NCI-H460 (cell line): ENCODE measurements around the gene CCDC63. TPM values are rescaled to one million over a fixed set of nuclear protein-coding genes. Genes with fewer than 3 reads are reported as not detected.
"Not testable (repeated sequence)": the region's sequence is repeated elsewhere in the genome, so short reads cannot be mapped to it uniquely, and the experiment has no call there.

Experiments
- DNase-seq: peaks from one replicate; pipeline ENCODE4 v3.0.0-alpha.2; 2016; ENCODE audit warnings: low read depth; ENCODE audit errors: extremely low read depth
- total RNA-seq: library from RNA; depleted of rRNA; stranded (reverse); fragments of >200 nt; shearing (Covaris generic); gene quantifications from 2 replicates; pipeline ENCODE4 v1.2.3, GENCODE V29; 2014

Gene CCDC63
- total RNA-seq, 1 experiment from 2014 or later, result not detected

DNA sequence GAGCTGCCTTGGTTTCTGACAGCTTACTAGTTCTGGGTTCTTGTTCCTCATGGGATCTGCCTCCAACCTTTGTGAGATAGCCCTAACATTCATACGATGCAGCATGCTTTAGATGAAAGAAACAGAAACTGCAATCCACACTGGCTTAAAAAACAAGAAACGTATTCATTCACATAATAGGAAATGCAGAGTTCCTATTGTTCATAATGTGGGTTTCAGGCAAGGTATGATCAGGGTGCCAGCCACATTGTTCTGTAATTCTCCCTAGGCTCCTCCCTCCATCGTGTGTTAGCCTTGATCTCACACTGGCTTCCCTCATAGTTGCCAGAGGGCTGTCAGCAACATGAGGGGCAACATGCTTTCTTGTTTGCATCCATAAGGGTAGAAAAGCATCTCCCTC is 2.7 kb upstream of the CCDC63 start:
- no peak for DNase-seq

DNA sequence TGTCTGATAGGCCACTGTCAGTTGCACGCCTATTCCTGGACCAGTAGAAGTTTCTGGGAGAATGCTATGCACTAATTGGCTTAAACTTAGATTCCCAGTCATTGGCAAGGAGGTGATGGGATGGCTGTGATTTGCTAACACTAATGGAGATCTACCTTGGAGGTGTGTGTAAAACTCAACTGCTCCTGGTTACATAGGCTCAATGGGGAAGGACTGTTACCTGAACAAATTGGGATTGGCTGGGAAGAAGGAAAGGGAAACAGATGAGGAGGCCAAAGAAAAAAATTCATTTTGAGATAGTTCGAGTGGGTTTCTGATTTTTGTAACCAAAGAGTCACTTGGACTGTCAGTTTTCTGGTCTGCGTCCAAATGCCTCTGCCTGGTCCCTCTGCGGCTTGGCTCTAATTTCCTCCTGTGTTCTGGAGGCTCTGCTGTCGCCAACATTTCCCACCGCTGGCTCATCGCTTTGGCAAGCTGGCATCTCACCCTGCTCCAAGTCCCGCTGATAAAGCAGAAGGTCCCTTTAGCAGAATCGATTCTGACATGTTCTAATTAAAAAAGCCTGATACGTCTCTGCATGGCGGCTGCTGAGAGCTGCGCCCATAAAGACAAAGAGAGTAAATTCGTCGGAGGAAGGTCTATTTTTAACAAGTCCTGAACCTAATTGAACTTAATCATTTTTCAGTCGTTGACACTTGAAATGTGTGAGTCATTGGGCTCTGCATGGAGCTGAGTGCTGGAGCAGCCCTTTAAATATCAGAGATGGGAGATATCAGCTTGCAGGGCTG is 2.0 kb upstream of the CCDC63 start:
- no peak for DNase-seq

DNA sequence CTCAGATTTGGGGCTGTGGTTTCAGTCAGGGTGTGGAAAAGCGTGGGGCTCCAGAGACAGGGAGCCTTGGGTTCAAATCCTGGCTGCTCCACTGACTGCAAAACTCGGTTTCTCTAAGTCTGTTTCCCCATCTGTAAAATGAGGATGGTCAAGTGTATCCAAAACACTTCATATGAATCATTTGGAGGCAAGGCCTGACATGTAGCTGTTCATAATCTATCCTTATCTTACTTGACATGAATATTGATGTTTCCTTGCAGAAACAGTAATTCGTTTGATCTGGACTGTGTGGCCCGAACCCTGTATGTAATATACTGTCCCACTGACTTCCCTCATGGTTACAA is 1.5 kb upstream of the CCDC63 start:
- no peak for DNase-seq

DNA sequence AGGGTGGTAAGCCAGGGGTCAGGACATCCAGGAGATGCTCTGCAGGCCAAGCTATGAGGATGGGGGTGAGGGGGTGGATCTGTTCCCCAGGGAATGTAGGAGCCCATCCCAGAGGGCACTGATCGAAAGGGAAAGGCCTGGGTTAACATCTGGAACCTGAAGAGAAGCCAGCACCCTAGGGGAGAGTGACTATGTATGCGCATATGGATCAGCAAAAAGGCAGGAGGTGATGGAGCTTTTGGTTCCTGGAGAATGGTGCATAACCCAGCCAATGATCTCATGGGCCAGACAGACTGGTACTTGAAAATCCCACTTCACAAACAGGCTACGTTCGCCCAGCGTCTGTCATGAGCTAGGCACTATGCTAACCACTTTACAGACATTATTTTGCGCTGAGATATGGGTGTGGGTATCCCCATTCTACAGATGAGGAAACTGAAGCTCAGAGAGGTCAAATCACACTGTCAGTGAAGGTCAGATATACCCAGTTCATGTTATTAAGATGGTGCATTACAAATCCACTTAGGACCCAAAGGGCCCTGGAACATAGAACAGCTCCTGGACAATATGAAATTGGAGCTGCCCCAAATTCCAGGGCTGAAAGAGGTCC is 1.6 kb downstream of the CCDC63 start:
- DNase-seq, result no peak

DNA sequence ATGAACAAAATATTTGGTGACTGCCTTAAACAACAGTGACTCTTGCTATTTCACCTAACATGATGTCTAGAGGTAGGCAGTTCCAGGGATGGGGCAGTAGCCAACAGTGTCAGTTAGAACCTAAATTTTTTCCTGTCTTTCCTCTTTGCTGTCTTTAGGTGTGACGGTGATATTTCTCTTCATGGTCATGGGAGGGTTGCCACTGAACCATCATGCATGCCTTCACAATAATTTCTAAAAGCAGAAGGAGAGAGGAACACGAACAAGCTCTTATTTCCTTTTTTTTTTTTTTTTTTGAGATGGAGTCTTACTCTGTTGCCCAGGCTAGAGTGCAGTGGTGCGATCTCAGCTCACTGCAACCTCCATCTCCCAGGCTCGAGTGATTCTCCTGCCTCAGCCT is 2.4 kb downstream of the CCDC63 start:
- DNase-seq, result no peak

DNA sequence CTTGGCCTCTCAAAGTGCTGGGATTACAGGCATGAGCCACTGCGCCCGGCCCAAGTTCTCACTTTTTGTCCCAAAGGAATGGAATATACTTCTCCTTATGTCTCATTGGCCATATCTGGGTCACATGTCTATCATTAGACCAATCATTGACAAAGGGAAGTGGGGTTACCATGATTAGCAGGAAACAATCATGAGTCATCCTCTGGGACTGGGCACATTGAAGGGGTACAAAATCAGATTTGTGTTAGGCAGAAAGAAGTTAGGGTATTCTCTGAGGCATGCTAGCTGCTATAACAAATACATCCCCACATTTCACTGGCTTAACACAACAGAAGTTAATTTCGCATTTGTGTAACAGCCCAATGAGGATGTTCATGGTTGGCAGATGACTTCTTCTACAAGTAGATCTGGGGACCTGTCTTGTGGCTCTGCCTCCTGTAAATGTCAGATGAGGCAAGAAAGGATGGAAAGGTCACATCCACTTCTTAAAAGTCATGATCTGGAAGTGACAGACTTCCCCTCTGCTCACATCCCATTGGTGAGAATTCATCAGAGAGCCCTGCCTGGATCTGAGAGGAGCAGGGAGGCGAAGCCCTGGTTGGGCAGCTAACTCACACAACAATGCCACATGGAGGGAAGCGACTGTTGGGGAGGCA is 3.1 kb downstream of the CCDC63 start:
- DNase-seq, result no peak

DNA sequence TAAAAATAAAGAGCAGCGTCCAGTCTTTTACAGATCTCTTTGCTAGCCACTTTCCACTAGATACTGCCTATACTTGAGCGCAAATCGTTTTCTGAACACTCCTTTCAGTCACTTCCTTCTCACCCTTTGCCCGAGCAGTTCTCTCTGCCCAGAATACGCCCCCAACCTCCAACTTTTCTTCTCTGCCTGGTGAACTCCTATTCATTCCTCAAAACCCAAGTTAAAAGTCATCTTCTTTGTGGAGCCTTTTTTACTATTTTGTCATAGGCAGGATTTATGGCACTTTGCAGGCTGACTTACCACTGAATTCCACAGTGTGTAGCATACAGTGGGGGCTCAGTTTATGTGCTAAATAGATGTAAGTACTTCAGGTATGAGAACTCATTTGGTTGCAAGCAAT is 4.0 kb downstream of the CCDC63 start:
- DNase-seq, result no peak

DNA sequence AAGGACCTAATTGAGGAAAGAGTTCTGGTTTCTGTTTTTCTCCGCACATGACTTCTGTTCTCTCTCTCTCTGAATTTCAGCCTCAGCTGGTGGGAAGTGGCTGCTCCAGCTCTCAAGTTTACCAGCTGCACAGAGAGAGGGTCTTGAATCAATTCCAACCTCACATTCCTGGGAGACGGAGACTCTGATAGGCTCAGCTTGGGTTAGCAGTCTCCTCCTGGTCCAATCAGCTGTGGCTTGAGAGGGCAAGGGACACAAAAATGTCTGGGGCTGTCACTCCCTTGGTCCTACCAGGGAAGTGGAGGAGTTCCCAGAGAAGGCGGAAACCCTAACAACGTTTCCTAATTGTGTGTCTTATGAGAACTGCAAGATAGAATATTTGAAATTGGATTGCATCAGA is 7.0 kb downstream of the CCDC63 start:
- no peak for DNase-seq

DNA sequence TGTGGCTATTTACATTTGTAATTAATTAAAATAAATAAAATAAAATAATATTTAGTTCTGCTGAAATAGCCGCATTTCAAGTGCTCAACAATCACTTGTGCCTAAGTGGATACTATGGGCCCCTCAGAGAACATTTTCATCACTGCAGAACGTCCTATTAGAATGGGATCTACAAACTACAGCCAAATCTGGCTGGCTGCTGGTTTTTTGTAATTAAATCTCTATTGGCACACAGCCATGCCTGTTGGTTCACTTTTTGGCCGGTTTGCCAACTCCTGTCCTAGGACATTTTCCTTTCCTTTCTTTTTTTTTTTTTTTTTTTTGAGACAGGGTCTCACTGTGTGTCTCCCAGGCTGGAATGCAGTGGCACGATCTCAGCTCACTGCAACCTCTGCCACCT is 9.8 kb downstream of the CCDC63 start:
- DNase-seq, result no peak

DNA sequence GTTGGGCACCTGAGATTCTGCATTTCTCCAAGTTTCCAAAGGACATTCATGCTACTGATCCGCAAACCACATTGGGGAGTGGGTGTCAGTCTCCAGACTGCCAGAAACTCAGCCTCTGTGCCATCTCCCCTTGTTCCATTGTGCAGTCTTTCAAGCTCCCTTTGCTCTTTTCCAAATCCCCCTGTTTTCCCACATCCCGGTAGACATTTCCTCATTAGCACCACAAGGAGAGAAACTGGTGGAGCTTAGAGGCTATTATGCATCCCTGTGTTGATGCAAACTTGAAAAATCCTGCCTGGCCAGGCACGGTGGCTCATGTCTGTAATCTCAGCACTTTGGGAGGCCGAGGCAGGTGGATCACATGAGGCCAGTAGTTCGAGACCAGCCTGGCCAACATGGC is 10.7 kb downstream of the CCDC63 start:
- DNase-seq, result no peak

DNA sequence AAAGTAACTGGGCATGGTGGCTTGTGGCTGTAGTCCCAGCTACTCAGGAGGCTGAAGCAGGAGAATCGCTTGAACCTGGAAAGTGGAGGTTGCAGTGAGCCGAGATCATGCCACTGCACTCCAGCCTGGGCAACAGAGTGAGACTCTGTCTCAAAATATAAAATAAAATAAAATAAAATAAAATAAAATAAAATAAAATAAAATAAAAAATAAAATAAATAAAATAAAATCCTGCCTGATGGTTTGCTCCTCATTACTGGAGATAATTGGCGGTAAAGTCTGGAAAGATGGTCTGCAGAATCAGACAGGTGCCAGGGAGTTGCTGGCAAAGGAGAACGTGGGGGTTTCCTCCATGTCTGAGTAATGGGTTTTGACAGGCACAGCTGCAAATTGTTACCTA is 11.2 kb downstream of the CCDC63 start:
- DNase-seq, result not testable (repeated sequence)

DNA sequence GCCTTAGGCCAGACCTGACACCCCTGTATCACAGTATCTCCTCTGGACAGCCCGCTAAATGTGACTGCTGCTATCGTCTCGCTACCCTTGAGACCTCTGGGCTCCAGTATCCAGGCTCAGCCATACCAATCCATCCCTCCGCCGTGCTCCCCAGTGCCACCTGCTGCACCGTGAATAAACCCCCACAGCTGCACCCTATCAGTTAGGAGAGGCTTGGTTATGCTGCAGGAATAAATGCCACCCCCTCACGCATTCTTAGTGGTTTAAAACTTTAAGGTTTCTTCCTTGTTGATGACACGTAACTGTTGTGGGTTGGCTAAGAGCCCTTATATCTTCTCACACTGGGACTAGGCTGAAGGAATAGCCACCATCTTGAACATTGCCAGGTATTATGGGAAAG is 12.1 kb downstream of the CCDC63 start:
- DNase-seq, result no peak

DNA sequence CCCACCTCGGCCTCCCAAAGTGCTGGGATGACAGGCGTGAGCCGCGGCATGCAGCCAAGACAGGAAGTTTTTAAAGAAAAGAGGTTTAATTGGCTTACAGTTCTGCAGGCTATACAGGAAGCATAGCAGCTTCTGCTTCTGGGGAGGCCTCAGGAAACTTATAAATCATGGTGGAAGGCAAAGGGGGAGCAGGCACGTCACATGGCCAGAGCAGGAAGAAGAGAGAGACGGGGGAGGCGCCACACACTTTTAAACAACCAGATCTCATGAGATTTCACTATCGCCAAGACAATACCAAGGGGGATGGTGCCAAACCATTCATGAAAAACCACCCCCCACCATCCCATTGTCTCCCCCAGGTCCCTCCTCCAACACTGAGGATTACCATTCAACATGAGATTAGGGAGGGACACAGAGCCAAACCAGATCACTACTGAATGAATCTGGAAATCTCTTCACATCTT is 14.1 kb downstream of the CCDC63 start:
- no peak for DNase-seq

DNA sequence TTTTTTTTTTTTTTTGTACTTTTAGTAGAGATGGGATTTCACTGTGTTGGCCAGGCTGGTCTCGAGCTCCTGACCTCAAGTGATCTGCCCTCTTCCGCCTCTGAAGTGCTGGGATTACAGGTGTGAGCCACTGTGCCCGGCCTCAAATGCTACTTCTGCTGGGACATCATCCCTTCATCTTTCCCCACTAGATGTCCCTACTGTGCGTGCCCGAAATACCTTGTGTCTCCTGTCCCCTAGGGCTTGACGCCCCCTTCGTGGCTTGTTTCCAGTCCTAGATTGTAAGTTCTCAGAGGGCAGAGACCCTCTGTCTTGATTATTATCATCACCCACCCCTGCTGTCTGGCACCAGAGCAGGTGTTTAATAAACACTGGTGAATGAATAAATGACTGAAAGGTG is 14.9 kb downstream of the CCDC63 start:
- no peak for DNase-seq

DNA sequence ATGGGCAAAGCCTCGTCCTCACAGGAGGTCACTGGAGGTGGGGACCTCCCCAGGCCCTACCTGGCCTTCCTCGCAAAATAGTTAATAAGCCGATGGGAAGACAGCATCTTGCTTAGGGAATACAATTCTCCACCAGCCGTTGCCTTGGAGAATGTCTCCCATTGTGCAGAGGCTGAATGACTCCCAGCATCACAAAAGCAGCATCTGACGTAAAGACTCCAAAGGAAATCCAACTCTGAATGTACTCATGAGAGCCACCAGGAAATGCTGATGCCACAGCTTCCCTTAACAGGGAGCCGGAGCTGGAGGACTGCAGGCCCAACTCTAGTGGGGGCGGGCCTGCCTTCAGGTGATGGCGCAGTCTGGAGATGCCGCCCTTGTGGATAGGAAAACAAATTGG is 15.5 kb downstream of the CCDC63 start:
- DNase-seq, result no peak

DNA sequence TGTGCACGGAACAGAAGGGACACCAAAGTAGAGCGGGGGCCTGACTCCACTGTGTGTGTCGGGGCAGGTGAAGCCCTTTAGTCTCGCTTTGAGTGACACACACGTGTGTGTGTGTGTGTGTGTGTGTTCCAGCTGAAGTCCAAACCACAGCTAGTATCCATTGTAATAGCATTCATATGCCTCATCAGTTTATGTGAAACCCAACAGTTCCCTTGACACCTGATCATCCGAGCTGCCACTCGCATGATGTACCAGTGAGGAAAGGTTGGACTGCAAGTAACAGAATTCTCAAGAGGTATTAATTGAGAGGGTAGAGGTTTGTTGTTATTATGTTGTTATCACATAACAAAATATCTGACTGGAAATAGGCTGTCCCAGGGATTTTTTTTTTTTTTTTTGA is 16.4 kb downstream of the CCDC63 start:
- DNase-seq, result no peak

DNA sequence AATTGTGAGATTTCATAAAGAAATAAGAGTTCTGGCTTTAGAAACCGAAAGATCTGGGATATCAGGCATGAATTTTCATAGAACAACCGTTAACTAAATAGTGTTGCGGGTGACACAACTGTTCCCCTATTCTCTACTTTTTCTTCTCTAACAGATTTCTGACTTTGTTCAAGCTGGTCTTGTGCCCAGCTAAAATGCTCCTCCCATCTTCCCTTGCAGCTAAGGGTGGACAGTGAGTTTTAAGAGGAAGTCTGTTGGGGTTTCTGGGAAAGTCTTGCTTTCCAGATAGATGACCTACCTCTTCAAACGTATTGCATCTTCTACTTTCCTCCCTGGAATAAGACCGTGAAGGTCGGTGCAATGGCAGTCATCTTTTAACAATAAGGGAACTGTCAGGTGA is 18.7 kb downstream of the CCDC63 start:
- DNase-seq, result no peak

DNA sequence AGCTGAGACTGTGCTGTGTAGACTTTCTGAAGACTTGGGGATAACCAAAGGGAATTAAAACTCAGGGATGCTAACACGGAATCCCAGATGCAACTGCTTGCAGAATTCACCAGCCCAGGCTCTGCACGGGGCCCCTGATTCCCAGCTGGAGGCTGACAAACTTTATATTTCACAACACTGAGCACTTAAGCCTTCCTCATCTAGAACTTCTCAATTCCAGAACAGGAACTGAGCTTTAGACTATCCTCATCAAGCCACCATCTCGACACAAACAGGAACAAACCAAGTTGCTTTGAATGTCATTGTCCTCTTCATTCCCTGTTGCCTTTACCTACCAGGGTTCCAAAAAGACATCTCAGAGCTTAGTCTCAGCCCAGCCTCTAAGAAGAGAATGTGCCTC is 22.2 kb downstream of the CCDC63 start:
- DNase-seq, result no peak

DNA sequence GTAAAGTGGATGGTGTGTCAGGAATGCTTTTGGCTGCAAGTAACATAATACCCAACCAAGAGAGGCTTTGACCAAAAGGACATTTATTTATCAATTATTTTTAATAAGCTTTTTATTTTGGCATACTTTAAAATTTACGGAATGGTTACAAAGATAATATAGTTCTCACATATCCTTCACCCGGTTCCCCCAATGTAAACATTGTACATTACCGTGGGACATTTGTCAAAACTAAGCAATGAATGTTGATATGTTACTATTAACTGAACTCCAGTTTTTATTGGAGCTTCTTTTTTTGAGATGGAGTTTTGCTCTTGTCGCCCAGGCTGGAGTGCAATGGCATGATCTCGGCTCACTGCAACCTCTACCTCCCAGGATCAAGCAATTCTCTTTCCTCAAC is 23.0 kb downstream of the CCDC63 start:
- no peak for DNase-seq

DNA sequence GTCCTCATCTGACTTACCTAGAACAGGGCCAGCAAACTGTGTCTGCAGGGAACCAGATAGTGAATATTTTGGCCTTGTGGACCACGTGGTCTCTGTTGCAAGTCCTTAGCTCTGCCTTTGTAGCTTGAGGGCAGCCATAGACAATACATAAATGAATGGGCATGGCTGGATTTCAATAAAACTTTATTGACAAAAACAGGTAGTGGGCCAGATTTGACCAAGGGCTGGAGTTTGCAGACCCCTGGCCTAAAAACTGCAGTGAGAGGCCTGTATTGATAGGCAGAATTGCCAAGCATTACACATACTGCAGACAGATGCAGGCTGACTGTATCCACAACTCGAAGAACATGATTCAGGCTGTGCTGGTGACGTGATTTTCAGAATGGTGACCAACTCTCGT is 25.3 kb downstream of the CCDC63 start:
- no peak for DNase-seq

DNA sequence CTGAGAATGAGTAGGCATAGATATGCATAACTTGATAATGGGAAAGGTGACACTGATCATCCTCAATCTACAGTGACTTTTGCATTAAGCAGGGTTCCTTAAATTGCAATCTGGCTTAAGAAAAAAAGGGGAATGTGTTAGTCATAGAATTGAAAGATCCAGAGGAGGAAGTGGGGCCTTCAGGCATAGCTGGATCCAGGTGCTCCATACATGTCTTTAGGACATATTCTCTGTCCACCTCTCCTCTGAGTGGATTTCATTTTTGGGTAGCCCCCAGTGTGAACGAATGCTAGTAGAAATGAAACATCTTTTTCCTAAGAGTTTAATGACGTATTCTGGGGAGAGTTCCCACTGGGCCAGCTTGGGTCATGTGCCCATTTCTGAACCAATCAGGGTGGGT is 27.6 kb downstream of the CCDC63 start:
- DNase-seq, result no peak

DNA sequence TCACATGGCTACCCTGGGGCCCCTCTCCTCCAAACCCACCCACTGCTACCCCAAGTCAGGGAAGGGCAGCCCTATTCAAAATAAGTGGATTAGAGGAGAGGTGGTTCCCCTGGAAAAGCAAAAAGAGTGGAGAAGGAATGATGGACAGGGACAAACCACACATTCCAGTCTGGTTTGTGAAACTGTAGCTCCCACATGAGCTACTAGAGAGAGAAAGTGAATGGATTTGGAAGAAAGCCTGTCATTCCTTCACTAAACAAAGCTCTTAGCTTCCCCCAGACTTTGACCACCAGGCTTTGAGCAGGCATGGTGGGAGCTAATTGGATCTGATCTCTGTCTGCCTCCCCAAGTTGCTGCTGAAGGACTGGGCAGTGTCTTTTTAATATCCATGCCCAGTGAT is 28.0 kb downstream of the CCDC63 start:
- DNase-seq, result no peak
